GM19438 (cell line): ENCODE data around the gene NNAT.
"Not testable (repeated sequence)": the region's sequence is repeated elsewhere in the genome, so short reads cannot be mapped to it uniquely, and the experiment has no call there.

ENCODE experiments used
- ATAC-seq: cut with Tn5 transposase; IDR thresholded peaks from one replicate; pipeline ENCODE4 v1.9.1; 2021; ENCODE audit warnings: low read depth; ENCODE audit not compliant: unreplicated experiment

The NNAT gene, protein sequence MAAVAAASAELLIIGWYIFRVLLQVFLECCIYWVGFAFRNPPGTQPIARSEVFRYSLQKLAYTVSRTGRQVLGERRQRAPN

DNA sequence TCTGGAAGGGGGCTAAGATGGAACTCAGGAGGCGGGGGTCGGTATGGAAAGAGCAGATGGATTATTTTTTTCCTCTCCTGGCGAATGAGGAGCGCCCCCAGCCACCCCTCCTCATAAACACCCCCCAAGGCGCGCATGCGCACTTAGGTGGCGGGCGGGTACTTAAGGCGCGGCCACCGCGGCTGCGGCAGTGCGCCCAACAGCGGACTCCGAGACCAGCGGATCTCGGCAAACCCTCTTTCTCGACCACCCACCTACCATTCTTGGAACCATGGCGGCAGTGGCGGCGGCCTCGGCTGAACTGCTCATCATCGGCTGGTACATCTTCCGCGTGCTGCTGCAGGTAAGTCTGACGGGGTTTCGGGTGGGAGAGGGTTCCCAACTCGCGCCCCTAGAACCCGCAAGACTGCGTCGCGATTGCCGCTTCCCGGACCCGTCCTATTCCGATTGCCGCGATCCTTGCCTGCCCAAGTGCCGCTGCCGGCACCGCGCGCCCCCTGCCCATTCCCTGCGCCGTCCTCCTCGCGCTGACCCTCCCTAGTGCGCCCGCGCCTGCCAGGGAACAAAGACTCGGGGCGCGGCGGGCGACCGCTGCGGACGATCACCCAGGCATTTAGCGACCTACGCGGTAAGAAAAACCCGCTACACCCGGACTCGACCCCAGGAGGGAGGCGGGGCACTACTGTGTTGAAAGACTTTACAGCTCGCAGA, at the start of gene NNAT:
TSS of gene NNAT (plus strand) at position 190 of the 711 bp plus-strand sequence. CDS start at position 272, 82 bp downstream.
- ATAC-seq = no peak

DNA sequence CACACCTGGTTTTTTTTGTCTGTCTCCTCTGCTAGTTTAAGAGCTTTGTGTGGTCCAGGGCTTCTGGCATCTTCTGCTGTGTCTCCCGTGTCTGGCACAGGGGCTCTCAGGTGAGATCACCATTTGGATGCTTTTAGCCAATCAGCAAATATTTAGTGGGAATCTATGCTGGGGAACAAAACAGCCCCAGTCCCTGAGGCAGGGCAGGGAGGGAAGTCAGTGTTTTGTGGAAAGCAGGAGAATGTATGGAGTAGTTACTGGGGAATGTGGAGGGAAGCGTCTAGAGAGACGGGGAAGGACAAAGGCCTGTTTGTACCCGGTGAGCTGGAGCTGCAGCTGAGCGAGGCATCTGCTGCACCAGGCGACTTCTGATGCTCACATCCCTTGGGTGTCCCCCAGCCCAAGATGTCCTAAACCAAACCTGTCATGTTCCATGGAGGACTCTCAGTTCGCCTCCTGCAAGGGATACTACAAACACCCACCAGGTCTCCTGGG, 49.3 kb upstream of the NNAT start:
- ATAC-seq = no peak

DNA sequence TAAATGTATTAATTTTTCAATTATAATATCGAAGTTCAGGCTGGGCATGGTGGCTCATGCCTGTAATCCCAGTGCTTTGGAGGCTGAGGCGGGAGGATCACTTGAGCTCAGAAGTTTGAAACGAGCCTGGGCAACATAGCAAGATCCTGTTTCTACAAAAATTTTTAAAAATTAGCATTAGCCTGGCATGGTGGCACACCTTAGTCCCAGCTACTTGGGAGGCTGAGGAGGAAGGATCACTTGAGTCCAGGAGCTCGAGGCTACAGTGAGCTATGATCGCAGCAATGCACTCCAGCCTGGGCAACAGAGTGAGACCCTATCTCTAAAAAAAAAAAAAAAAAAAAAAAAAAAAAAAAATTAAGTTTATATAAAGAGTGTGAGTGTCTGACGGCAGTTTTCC, 48.6 kb upstream of the NNAT start:
- not testable (repeated sequence) for ATAC-seq

DNA sequence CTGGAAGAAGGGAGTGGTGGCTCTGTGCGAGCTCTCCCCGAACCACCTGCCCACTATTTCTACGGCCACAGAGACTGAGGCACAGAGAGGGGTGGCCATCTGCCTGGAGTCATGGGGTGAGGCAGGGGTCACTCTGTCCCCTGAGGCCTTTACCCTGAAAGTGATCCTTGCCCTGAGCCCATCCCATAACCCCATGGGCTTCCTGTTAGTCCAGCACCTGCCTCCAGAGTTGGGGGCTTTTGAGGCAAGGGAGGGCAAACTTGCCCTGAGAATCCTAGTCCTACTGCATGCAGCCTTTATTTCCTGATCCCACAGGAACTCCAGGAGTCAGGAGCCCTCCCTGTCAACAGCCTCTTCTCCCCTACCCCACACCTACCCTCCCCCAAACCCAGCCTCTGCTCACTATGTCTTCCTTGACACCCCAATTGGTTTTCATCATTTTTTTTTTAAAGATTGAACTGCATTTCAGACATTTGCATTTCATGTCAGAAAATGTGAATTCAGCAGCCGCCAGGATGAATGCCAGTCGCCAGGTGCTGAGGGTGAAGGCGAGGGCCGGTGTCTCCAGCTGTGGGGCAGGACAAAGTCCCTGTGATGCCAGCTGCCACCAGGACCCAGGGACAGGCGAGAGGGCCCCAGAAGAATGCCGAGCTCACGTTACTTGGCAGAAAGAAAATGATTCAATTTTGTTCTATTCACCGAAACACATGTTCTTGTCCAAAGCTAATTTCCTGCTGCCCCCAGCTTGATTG, 47.6 kb upstream of the NNAT start:
- ATAC-seq = no peak

DNA sequence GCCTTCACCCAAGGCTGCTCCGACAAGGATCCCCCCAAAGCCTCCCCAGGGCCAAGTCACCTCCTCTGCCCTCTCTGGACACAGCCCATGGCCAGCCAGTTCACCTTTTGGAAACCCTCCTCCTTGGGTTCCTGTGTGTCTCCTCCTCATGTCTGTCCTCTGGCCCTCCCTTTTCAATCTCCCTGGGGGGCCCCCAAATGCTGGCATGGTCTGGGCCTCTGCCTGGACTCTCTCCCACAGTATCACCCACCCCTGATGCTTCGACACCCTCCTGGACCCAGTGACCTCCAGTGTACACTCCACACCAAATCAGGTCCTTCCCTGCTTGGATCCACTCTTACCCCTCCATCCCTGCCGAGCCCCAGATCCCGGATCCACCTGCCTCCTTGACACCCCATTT, 46.7 kb upstream of the NNAT start:
- no peak for ATAC-seq

DNA sequence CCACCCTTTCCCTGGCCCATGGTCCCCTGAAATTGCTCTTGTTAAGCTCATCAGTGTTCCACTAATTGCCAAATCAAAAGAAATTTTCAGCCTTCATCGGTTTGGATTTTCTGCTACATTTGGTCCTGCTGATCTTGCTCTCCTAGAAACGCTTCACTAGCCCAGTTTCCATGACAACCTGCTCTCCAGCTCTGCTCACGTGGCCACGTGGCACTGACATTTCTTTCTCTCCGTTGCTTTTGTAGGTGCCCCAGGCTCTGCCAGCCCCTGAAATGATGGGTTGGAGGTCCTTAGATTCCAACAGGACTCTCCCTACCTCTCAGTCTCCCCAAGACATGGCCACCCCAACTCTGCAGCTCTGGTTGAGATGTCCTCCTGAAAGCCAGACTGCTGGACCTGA, 45.8 kb upstream of the NNAT start:
- no peak for ATAC-seq

DNA sequence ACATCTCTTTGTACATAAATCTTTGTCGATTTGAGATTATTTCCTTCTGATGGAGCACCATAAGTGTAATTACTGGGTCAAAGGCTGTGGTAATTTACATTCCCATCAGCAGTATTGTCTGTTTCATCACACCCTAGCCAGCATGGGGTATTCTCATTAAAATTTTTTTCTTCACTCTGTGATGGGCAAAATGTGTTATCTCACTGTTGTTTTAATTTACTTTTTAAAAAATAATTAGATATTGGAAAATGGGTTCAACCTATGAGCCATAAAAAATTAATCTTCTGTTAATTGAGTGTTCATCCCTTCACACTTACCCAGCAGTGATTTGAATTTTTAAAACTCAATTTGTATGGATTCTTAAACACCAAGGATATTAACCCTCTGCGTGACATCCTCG, 44.0 kb upstream of the NNAT start:
- ATAC-seq = no peak

DNA sequence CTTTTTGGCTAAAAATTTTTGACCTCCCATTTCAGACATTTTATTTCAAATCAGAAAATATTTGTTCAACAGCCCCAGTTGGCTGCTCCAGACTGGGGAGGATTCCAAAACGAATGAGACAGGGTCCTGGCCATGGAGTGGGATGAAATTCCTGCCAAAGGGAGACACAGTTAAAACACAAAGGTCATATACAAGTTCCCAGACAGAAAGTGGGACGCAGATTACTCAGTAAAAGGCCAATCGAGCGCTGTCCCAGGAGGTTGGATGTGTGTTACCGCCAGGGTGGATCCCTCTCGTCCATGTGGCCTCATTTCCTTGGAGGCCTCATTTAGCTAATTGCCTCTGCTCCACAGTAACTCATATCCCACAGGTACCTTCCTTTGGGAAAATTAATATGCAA, 41.8 kb upstream of the NNAT start:
- no peak for ATAC-seq

DNA sequence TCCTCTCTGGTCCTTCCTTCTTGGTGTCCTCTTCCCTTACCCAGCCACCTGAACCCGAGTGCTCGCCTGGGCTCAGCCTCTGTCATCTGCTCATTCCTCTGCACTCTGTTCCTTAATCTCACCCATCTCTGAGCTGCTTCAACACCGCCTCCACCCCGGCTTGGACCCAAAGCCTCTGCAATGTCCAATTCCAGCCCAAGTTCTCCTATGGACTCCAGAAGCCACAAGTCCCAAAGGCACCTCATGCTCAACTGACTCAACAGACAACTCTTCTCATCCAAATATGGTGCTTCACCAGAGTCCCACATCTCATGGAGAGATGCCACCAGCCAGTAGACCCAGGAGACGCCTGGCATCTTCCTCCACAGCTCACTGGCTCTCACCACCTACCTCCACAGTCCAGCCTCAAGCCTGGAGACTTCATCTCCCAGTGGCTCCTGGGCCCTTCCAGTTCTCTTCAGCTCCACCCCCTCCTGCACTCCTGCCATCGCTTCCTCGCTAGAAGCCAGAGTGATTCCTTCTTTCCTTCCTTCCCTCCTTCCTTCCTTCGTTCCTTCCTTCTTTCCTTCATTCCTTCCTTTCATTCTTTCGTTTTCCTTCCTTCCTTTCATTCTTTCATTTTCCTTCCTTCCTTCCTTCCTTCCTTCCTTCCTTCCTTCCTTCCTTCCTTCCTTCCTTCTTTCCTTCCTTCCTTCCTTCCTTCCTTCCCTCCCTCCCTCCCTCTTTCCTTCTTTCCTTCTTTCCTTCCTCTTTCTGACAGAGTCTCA, 40.9 kb upstream of the NNAT start:
- no peak for ATAC-seq

DNA sequence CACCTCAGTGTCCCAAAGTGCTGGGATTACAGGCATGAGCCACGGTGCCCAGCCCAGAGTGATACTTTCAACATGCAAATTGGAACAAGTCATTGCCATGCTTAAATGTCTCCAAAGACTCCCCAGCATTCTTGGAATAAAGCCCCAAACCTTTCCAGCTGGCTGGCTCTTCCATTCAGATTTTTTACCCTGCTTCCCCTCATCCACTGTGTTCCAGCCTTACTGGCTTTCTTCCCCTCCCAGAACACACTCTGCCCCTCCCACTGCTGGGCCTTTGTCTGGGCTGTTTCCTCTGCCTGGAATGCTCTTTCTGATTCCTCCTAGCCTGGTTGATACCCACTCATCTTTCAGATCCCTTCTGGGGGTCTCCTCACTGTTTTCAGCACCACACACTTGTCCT, 40.1 kb upstream of the NNAT start:
- no peak for ATAC-seq

DNA sequence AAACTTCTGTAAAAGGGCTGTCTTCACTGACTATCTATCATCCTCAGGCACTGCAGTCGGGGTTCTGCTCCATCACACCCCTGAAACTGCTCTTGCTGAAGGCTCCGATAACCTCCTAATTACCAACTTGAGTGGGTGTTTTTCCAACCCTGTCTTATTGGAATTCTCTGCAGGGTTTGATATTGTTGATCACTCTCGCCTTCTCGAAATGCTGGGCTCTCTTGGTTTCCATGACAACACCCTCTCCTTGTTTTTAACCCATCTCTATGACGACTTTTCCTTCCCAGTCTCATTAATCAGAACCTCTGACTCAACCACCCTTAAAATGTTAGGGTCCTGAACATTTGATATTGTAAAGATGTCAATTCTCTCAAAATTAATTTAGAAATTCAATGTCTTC, 39.4 kb upstream of the NNAT start:
- ATAC-seq = no peak

DNA sequence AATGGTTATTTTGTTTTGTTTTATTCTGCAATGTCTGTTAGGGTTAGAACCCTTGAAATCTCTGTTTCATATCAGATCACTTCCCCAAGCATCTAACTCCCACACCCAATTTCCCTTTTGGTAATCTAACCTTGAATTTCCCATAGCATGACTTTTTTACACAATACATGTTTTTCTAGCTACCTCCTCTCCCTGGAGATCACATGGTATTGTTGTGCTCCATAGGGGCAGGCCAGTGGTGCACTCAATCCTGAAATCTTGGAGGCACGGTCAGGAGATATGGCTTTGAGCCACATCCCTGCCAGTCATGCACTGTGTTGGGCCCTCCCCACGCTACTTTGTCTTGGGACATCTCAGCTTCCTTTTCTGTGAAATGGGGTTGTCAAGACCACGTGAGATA, 36.7 kb upstream of the NNAT start:
- ATAC-seq = no peak

DNA sequence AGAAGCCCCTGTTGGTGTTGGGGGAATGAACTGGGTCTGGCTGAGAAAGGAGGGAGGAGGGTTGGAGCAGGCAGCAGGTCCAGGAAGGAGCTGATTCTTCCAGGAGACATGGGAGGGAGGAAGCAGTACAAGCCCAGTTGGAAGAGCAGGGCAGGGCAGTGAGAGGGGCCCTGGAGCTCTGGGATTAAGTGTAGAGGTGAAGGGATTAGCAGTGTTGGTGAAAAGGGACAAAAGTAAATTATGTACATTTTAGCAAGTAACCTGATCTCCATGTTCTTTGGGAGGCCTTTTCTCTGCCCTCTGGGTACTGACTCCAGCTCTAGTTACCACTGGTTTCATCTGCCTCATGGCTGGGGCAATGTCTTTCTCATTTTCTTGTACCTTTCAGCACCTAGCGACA, 34.8 kb upstream of the NNAT start:
- not testable (repeated sequence) for ATAC-seq

DNA sequence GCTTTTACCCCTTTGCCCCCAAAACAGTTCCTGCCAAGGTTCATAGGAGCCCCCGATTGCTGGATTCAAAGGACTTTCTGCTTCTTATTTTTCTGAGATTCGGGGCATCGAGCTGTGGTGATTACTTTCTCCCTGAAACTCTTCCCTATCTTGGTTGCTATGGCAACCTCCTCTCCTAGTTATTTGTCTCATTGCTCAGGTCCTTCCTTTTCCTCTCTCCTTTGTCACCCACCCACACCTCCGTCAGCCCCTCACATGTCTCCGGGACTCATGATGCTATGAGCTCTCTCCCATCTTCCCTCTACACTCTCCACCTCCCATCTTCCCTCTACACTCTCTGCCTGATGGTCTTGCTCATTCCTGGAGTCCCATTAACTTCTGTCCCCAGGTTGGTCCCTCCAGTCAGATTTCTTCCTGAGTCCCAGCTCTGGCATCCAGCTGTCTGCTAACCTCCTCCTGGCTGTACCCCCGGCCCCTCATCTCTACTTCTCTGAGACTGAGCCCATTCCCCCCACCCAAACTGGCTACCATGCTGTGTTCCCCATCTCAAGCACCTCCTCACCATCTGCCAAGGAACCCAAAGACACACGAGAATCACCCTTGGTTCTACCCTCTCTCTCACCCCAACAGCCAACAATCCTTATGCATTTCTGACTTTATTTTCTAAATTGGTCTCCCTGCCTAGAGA, 30.2 kb upstream of the NNAT start:
- ATAC-seq = no peak

DNA sequence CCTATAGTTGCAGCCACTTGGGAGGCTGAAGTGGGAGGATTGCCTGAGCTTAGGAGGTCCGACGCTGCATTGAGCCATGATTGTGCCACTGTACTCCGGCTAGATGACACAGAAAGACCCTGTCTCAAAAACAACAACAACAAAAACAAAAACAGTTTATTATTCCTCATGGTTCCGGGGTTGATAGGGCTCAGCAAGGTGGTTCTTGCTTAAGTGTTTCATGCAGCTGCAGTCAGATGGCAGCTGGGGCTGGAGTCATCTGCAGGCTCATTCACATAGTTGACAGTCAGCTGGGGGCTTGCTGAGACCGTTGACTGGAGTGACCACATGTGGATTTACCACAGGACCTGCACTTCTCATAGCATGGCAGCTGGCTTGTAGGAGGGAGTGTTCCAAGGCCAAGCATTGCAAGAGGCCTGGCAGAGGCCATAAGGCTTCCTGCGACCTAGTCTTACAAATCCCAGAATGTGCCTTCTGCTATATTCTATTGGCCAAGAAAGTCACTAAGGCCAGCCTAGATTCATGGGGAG, 28.9 kb upstream of the NNAT start:
- ATAC-seq = no peak

DNA sequence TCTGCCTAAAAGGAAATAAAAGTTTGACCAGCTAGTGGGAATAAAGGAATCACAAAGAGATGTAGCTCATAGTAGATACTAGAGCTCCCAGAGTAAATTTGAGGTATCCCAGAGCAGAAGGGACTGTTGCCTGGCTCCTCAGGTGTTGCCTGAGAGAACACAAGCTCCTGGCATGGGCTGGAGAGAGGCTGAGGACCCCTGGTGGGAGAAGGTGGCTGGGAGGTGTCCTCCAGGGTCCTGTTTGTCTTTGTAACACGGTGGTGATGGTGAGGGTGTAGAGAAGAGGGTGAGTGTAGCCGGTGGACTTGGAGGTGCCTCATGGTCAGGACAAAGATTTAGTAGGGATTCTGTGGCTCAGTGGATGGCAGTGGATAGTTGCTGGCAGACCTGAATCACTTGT, 28.1 kb upstream of the NNAT start:
- no peak for ATAC-seq

DNA sequence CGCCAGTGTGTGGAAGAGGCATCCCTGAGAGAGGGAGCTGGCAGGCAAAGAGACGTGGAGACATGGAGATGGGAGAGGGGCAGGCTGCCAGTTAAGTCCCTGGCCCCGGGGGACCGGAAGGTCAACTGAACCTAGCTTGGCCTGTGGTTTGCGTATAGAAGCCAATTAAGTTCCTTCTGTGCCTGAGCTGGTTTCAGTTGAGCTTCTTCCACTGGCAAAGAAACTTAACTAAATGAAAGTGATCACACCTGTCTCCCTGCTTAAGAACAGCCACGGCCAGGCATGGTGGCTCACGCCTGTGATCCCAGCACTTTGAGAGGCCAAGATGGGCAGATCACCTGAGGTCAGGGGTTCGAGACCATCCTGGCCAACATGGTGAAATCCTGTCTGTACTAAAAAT, 26.7 kb upstream of the NNAT start:
- no peak for ATAC-seq

DNA sequence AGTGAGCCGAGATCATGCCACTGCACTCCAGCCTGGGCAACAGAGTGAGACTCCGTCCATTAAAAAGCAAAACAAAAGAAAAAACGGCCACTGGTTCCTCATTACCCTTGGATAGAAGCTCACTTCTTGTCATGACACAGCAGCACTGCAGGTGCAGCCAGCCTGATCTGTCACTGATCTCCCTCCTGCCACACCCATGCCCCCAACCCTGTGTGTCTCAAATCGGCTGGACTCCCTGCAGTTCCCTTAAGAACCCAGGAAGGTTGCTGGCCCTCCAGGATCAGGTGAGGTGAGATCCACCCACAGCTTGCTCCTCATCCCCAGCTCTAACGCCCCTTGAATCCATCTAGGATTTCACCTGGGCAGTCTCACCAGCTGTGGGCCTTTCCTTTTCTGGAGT, 26.3 kb upstream of the NNAT start:
- ATAC-seq = no peak

DNA sequence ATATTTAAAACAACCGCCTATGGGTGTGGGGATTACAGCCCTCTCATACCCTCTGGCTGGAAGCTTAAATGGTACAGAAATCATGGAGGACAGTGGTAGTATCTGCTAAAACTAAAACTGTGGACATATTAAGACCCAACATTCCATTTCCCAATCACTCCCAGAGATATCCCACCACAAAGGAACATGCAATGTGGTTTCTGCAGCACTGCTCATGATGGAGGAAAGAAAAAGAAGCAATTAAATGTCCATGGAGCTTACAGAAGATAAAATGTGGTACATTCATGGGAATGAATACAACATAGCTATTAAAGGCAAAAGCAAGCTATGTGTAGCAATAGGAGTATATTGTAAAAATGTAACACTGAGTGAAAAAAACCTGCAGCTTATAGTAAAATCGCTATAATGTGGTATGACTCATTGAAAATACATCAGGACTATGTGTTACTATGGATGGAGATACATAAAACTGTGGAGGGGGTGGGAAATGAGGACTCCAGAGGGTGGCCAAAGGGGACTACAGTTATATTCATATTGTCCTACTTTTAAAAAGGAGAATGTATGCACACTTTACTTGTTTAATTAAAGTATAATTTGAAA, 22.9 kb upstream of the NNAT start:
- ATAC-seq = no peak

DNA sequence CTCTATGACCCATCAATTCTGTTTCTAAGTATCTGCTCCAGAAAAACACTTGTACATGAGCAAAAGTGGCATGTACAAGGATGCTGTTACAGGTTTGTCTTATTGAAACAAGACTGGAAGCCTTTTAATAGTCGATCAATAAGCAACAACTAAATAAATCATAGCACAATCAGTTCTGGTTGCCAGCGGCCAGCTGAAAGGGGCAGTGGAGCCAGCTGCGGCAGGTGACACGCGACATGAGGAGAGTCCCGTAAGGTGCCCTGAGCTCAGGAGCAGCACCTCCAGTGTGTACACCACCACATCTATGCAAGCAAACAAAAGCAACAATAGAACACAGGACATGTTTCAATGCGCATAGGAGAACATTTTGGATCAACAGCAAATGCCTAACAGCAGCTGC, 20.7 kb upstream of the NNAT start:
- no peak for ATAC-seq
